NCI-H345 (cell line): ENCODE measurements around the gene MKRN2.
"Not testable (repeated sequence)": the region's sequence is repeated elsewhere in the genome, so short reads cannot be mapped to it uniquely, and the experiment has no call there.

ENCODE experiments used
- DNase-seq: peaks from one replicate; lab custom pipeline; 2025; lab: John Stamatoyannopoulos, UW

The MKRN2 gene, protein sequence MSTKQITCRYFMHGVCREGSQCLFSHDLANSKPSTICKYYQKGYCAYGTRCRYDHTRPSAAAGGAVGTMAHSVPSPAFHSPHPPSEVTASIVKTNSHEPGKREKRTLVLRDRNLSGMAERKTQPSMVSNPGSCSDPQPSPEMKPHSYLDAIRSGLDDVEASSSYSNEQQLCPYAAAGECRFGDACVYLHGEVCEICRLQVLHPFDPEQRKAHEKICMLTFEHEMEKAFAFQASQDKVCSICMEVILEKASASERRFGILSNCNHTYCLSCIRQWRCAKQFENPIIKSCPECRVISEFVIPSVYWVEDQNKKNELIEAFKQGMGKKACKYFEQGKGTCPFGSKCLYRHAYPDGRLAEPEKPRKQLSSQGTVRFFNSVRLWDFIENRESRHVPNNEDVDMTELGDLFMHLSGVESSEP

DNA sequence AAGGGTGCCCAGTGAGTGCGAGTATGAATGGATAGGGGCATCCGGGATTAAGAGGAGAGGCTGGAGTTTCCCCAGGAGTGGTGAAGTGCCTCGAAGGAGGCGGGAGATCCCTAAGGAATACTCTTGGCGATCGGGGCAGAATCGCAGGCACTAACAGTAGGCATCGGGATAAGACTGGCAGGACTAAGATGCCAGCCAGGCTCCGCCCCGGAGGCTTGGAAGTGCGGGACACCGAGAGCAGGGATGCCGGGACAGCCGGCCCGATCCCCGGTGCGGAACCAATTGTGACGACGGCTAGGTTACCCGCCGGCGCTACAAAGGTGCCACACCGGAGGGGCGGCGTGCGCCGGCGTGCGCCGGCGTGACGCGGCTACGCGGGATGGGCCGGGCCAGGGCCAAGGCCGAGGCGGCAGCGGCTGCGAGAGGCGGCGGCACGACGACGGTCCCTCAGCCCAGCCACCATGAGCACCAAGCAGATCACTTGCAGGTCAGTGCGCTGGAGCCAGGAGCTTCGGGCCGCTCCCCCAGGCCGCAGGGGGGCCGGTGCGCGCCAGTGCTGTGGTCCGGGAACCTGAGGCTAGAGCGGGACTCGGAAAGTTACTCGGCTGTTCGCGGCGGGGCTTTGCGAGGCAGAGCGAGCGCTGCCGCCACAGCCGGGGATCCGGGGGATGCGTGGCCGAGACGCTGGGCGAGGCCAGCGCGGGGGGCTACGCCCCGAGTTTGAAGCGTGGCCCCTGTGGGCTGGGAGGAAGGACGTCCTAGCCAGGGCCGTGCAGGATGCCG is at the start of gene MKRN2:
Gene MKRN2 (plus strand): TSS at position 398 of the 783 bp plus-strand sequence. CDS start 64 bp downstream, at position 462.
- peak; percentile 82 for DNase-seq

- DNase-seq = no peak
These were observed 49.2 kb upstream of the MKRN2 start for GRCh38 chr3:12507591-12508281.

- no peak for DNase-seq
These were observed 48.6 kb upstream of the MKRN2 start for GRCh38 chr3:12508291-12508700.

- no peak for DNase-seq
These were observed 47.4 kb upstream of the MKRN2 start for GRCh38 chr3:12509466-12509865.

DNA sequence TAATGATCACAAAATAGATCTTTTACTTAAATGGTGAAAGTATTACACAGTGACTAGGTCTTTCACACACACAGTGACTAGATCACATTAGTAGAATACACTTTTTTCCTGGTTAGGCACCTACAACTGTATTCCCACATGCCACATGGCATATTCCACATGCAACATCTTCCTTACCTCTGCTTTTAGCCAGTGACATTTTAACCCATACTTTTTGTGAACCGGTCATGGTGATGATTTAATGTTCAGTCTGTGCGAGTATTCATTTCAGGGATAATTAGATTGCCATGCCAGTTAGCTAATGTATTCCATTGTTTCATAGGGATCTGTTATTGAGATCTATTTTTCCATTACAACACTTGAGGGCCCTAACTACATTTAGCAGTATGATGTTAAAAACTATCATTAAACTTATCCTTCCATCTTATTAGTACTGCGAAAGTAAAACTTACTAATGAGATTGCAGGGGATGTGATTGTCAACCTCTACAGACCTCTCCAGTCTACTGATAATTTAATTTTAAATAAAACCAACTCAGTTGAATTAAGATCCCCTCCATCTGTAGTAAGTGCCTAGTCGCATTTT is 44.3 kb upstream of the MKRN2 start:
- no peak for DNase-seq

GRCh38 chr3:12513694-12514446 is 43.0 kb upstream of the MKRN2 start:
- no peak for DNase-seq

DNA sequence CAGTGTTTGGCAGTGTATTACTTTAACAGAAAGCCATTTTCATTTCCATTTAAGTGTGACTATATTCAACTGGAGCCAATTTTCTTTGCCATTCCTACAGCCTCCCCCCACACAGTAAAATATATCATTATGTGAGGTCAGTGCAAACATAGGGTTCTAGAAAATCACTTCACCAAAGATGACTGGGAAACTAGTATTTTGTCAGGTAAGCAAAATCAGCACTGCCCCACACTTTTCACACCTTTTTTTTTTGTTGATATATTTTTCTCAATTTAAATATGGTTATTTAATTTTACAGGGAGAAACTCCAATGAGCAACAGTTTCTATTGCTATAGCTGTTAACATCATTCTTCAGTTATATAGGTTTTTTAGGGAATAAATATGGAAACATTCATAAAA is 41.3 kb upstream of the MKRN2 start:
- DNase-seq = no peak

DNA sequence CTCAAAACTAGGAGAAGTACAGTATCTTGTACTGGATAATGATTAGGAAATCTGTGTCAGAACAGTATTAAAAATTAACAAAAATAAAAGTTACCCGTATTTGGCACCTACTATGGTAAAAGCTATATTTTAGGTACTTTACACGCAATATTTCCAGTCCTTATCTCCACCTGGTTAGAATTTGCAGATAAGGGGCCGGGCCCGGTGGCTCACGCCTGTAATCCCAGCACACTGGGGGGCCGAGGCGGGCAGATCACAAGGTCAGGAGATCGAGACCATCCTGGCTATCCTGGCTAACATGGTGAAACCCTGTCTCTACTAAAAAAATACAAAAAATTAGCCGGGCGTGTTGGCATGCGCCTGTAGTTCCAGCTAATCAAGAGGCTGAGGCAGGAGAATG is 40.0 kb upstream of the MKRN2 start:
- DNase-seq = no peak

- no peak for DNase-seq
These were observed 38.4 kb upstream of the MKRN2 start for GRCh38 chr3:12518261-12519028.

DNA sequence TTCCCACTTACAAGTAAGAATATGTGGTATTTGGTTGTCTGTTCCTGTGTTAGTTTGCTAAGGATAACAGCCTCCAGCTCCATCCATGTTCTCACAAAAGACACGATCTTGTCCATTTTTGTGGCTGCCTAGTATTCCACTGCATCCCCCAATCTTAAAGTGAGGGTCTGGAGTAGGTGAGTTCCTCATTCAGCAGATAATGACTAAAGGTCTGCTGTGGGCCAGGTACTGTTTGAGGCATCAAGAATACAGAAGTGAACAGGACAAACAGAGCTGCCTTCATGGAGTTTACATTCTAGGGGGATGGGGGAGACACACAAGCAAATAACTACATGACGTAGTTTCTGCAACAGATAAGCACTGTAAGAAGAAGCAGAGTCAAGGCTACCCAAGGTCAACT is 35.9 kb upstream of the MKRN2 start:
- no peak for DNase-seq

DNA sequence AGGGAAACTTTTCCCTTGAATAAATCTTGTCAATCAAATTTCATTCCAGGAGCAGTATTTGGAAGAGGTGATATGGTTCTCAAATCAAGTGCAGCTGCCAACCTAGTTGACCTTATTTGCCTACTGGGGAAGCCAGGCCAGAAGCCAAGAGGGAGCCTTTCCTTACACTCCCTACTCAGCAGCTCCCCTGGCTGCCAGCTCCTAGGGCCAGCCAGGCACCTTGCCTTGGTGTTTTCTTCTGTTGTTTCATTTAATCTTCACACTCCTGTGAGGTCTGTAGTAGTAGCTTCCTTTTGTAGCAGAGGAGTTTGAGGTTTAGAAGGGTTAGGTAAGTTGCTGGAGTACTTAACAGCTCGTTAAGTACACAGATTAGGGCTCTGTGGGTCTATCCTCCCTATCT is 34.2 kb upstream of the MKRN2 start:
- DNase-seq = no peak

GRCh38 chr3:12527757-12528143 is 29.1 kb upstream of the MKRN2 start:
- no peak for DNase-seq

- DNase-seq = no peak
These were observed 24.7 kb upstream of the MKRN2 start for GRCh38 chr3:12532182-12532581.

DNA sequence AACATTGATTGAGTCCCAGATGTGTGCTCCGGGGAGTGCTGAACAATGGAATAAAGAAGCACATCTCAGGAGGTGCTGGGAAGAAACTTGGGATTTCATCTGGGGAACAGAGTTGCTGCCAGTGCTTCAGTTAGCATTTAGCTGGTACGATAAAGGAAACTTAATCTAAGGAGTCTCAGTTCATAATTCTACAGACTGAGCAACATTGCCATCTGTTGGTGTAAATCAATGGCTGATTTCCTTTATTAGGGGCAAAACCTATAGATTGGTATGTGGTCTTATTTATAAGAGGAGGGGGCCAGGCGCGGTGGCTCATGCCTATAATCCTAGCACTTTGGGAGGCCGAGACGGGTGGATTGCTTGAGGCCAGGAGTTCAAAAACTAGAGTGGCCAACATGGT is 20.5 kb upstream of the MKRN2 start:
- DNase-seq = no peak

GRCh38 chr3:12541625-12542024 is 15.3 kb upstream of the MKRN2 start:
- no peak for DNase-seq

DNA sequence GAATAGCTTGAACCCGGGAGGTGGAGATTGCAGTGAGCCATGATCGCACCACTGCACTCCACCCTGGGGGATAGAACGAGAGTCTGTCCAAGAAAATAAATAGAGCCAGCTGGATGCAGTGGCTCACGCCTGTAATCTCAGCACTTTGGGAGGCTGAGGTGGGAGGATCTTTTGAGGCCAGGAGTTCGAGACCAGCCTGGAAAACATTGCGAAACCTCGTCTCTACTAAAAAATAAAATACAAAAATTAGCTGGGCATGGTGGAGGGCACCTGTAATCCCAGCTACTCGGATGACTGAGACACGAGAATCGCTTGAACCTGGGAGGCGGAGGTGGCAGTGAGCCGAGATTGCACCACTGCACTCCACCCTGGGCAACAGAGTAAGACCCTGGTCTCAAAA is 13.4 kb upstream of the MKRN2 start:
- DNase-seq = not testable (repeated sequence)

- DNase-seq = no peak
These were observed 12.0 kb upstream of the MKRN2 start for GRCh38 chr3:12544652-12545472.

- no peak for DNase-seq
These were observed 11.5 kb upstream of the MKRN2 start, which contains the start of gene MKRN2OS for GRCh38 chr3:12545473-12545791. MKRN2OS (minus strand) TSS chr3:12545499; CDS start chr3:12545464, 35 bp downstream.

DNA sequence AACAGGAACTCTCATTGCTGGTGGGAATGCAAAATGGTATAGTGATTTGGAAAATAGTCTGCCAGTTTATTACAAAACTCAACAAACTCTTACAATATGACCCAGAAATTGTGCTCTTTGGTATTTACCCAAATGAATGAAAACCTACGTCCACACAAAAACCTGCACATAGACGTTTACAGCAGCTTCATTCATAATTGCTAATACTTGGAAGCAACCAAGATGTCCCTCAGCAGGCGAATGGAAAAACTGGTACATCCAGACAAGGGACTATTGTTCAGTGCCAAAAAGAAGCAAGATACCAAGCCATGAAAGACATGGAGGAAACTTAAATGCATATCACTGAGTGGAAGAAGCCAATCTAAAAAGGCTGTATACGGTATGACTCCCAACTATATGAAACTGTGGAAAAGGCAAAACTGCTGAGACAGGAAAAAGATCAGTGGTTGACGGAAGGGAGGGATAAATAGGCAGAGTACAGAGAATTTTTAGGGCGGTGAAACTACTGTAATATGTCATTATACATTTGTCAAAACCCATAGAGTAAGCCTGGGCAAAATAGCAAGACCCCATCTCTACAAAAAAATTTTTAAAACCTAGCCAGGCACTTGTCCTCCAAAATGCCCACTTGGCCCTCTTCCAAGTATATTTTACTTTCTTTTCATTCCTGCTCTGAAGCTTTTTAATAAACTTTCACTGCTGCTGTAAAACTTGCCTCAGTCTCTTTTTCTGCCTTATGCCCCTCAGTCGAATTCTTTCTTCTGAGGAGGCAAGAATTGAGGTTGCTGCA is 6.7 kb upstream of the MKRN2 start:
- DNase-seq = no peak
